GM06990 (cell line): ENCODE results near the gene LINC01488.

ENCODE experiments used
- DNase-seq: peaks from one replicate; pipeline ENCODE4 v3.0.0-alpha.2; 2011; ENCODE audit not compliant: insufficient read length; ENCODE audit errors: extremely low read depth
- H3K27me3 ChIP-seq: replicated peaks from 2 replicates; pipeline ENCODE4 v1.6.0; 2011; ENCODE audit warnings: low read length; ENCODE audit not compliant: control insufficient read depth, insufficient read depth
- H3K36me3 ChIP-seq: 2 replicates; pipeline ENCODE4 v1.5.1; 2011; ENCODE audit warnings: low read length; ENCODE audit not compliant: control insufficient read depth, insufficient read depth
- H3K4me3 ChIP-seq: replicated peaks from 2 replicates; pipeline ENCODE4 v1.5.1; 2011; ENCODE audit warnings: low read depth, mild to moderate bottlenecking, control low read depth, low read length
- CTCF ChIP-seq: IDR thresholded peaks from 2 replicates; pipeline ENCODE4 v1.5.1; 2011; ENCODE audit warnings: low read length, control low read depth, mild to moderate bottlenecking, inconsistent platforms; ENCODE audit not compliant: insufficient read depth, poor library complexity, severe bottlenecking

The LINC01488 gene

GRCh38 chr11:69494851-69495250, 13.4 kb downstream of the LINC01488 start:
- H3K27me3 ChIP-seq, result no peaks in the 10 kb centered on the region; the same call in none of the 2 replicates
- no peak overlapping the region for H3K4me3 ChIP-seq
- no peak for DNase-seq

DNA sequence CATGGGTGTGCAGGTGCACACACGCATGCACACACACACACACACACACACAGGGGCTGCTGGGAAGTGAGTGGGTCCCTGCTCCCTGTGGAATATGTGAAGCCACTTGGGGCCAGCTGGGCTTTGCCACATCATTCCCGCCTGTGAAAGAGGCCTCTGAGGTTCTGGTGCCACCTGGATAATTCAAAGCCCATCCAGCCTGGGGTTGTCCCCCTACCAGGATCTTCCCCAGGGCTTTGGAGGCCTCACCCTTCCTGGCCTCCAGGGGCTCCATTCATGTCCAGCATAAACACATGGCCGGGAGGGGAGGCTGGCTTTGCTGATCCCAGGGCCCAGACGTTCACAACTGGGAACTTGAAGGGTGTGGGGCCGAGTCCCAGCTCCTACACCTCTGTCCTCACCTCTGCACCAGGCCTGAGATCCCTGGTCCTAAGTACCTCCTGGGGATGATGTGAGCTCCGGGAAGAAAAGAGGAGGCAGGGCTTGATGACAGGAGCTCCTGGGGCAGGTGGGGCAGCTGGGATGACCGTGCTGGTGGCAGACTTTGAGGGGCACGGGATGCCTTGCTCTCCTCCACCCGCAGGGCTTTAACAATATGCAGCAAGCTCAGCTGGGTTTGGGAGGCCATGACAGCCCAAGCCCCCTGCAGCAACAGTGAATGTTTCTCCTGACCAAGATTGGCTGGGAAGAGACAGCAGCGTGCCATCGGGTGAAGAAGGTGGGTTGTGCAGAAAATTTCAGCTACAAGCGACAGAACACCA, 14.2 kb downstream of the LINC01488 start:
- DNase-seq, result no peak
- no peaks in the 10 kb centered on the region; the same call in none of the 2 replicates for H3K27me3 ChIP-seq
- H3K36me3 ChIP-seq, result no peaks in the 10 kb centered on the region
- no peak overlapping the region for H3K4me3 ChIP-seq
- no peak for TF ChIP-seq CTCF

More at GRCh38 chr11:69494851-69495250, 13.4 kb downstream of the LINC01488 start:
- no peak for TF ChIP-seq CTCF
- no peaks in the 10 kb centered on the region for H3K36me3 ChIP-seq

- TF ChIP-seq CTCF, result no peak
- Histone ChIP-seq H3K4me3 (no peak overlapping the region), H3K36me3 (no peaks in the 10 kb centered on the region), H3K27me3 (no peaks in the 10 kb centered on the region; the same call in none of the 2 replicates)
- DNase-seq, result no peak
Measured at GRCh38 chr11:69496202-69496557, 14.7 kb downstream of the LINC01488 start.

DNA sequence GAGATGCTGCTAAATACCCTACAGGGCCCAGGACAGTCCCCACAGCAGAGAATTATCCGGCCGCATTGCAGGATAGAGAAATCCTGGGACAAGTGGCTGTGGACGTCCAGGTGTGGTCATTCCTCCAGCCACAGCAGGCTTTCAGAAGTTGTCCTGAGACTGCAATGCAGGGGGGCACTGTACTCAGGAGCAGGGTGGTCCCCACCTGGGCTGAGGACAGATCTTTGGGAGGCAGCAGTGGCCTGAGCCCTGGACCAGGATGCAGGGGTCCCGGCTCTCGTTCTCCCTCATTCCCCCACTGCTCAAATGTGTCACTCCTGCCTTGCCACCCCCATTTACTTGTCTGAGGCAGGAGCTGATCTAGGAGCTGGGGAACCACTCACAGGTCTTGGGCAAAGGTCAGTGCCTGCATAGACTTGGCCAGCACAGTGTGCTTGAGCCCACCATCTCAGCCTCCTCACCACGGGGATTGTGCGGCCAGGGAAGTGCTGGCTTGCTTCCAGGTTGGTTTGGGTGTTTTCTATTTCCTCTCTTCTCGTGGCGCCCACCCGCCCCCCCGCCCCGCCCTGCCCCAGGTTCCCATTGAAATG, 15.3 kb downstream of the LINC01488 start:
- no peak for DNase-seq
- no peak overlapping the region for H3K4me3 ChIP-seq
- no peaks in the 10 kb centered on the region; the same call in none of the 2 replicates for H3K27me3 ChIP-seq
- H3K36me3 ChIP-seq, result no peaks in the 10 kb centered on the region
- no peak for TF ChIP-seq CTCF

DNA sequence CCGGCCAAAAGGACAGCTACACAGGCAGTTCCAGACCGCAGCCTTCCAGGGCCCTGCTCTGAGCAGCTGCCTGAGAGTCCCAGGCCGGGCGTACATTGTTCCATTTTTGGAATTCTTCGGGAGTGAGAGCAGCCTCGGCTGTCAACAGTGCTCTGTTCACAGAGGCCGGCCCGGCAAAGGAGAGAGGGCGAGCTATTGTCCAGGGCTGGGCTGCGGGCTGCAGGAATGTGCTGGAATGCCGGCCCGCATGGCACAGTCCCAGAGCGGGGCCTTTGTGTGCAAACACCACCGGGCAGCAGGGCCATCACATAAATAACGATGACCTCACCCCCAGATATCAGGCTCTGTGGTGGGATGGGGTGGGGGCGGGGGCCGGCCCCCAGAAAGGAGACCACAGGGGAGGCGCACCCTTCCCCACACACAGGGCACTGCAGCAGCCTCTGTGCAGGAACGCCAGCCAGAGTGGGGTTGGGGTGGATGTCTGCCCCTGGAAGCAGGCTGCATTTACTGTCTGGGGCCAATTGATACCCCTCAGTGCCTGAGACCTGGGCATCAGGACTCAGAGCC, 15.8 kb downstream of the LINC01488 start:
- Histone ChIP-seq H3K27me3 (no peaks in the 10 kb centered on the region; the same call in none of the 2 replicates), H3K36me3 (no peaks in the 10 kb centered on the region), H3K4me3 (no peak overlapping the region)
- no peak for TF ChIP-seq CTCF
- DNase-seq, result no peak
